DND-41 (cell line): ENCODE measurements around the gene RBMS1.

Experiments used
- ATAC-seq: fragments of 200-7000 bp; cut with Tn5 transposase; 3 replicates; pipeline ENCODE4 v1.9.1; 2021; ENCODE audit warnings: low read depth; ENCODE audit not compliant: insufficient read depth
- DNase-seq: peaks from one replicate; pipeline ENCODE4 v3.0.0-alpha.2; 2020
- H2AFZ ChIP-seq: 2 replicates; pipeline ENCODE4 v1.6.0; 2012; ENCODE audit warnings: low read depth, low read length
- H3K27ac ChIP-seq: 2 replicates; pipeline ENCODE4 v1.5.1; 2012; ENCODE audit warnings: low read length, inconsistent platforms
- H3K27me3 ChIP-seq: fragments of 200-600 bp; sonication (generic); 2 replicates; pipeline ENCODE4 v1.6.0; 2012; ENCODE audit warnings: low read length, mild to moderate bottlenecking, inconsistent platforms; ENCODE audit not compliant: insufficient read depth, poor library complexity
- H3K36me3 ChIP-seq: 2 replicates; pipeline ENCODE4 v1.5.1; 2012; ENCODE audit warnings: low read length, inconsistent platforms; ENCODE audit not compliant: insufficient read depth
- H3K4me1 ChIP-seq: 2 replicates; pipeline ENCODE4 v1.5.1; 2012; ENCODE audit warnings: mild to moderate bottlenecking, low read length; ENCODE audit not compliant: insufficient read depth
- H3K4me2 ChIP-seq: 2 replicates; pipeline ENCODE4 v1.6.0; 2012; ENCODE audit warnings: mild to moderate bottlenecking, moderate library complexity, low read length, inconsistent platforms; ENCODE audit not compliant: insufficient read depth
- H3K4me3 ChIP-seq, 2 experiments: fragments of 200-600 bp in 1 of 2; shearing (Covaris generic) in 1 of 2; 2 replicates each; pipeline ENCODE4 v1.5.1; 2012 to 2016; ENCODE audit warnings: inconsistent platforms in 2 of 2, low read length in 2 of 2, mild to moderate bottlenecking in 2 of 2, low read depth in 1 of 2, moderate library complexity in 1 of 2
- H3K79me2 ChIP-seq: 2 replicates; pipeline ENCODE4 v1.6.0; 2012; ENCODE audit warnings: low read length, inconsistent platforms; ENCODE audit not compliant: insufficient read depth
- H3K9ac ChIP-seq: 2 replicates; pipeline ENCODE4 v1.6.0; 2012; ENCODE audit warnings: low read depth, mild to moderate bottlenecking, inconsistent platforms, low read length, moderate library complexity
- H3K9me3 ChIP-seq: 2 replicates; pipeline ENCODE4 v1.5.1; 2012; ENCODE audit warnings: low read length, moderate library complexity, mild to moderate bottlenecking, inconsistent platforms; ENCODE audit not compliant: insufficient read depth, severe bottlenecking
- H4K20me1 ChIP-seq: 2 replicates; pipeline ENCODE4 v1.6.0; 2012; ENCODE audit warnings: low read length; ENCODE audit not compliant: insufficient read depth
- CTCF ChIP-seq: IDR thresholded peaks from 2 replicates; pipeline ENCODE4 v1.5.1; 2012; ENCODE audit warnings: borderline replicate concordance, low read length, moderate library complexity, mild to moderate bottlenecking; ENCODE audit not compliant: poor library complexity, severe bottlenecking; ENCODE audit errors: extremely low read depth
- EZH2 ChIP-seq: IDR thresholded peaks from 3 replicates; pipeline ENCODE4 v1.6.1; 2012; ENCODE audit warnings: borderline replicate concordance, low read depth, mild to moderate bottlenecking, moderate library complexity, low read length, inconsistent platforms; ENCODE audit not compliant: severe bottlenecking

Gene RBMS1

GRCh38 chr2:160431441-160431840 is 62.2 kb downstream of the RBMS1 start:
- ATAC-seq (no peak), DNase-seq (no peak)
- Histone ChIP-seq H4K20me1 (no peaks in the 10 kb centered on the region), H3K27me3 (no peaks in the 10 kb centered on the region), H3K9ac (no peak overlapping the region), H3K4me3 (no peak overlapping the region), H3K9me3 (peaks cover 7% of the 10 kb centered on the region), H3K27ac (no peak overlapping the region), H2AFZ (no peak overlapping the region), H3K79me2 (peaks cover 6% of the 10 kb centered on the region; the same call in 1 of the 2 replicates), H3K4me1 (peaks cover 39% of the 10 kb centered on the region), H3K36me3 (no peaks in the 10 kb centered on the region), H3K4me2 (no peak overlapping the region)
- no peak for TF ChIP-seq EZH2
- TF ChIP-seq CTCF = no peak

- peak overlapping the region; percentile 77 for H2AFZ ChIP-seq
- H3K4me3 ChIP-seq = 0 out of 4 replicates have a peak overlapping the region, but pooled peaks of 1 of the 2 experiments have one; percentile 11
- H3K4me2 ChIP-seq = peak overlapping the region; percentile 67
- no peak for ATAC-seq
- H3K79me2 ChIP-seq = peaks cover 7% of the 10 kb centered on the region; the same call in 1 of the 2 replicates
- H3K9ac ChIP-seq = peak overlapping the region; percentile 57; the same call in 1 of the 2 replicates
- peak overlapping the region; percentile 92 for H3K27ac ChIP-seq
- DNase-seq = no peak
- H3K9me3 ChIP-seq = peaks cover 7% of the 10 kb centered on the region
- H3K36me3 ChIP-seq = no peaks in the 10 kb centered on the region
- no peak for TF ChIP-seq CTCF
- no peak for TF ChIP-seq EZH2
- H3K4me1 ChIP-seq = peaks cover 51% of the 10 kb centered on the region
- no peaks in the 10 kb centered on the region for H4K20me1 ChIP-seq
- no peaks in the 10 kb centered on the region for H3K27me3 ChIP-seq
Observed at GRCh38 chr2:160430001-160430344, 63.6 kb downstream of the RBMS1 start.

GRCh38 chr2:160429248-160430000 is 64.2 kb downstream of the RBMS1 start:
- ATAC-seq = peak; percentile 32; the same call in 2 of the 3 replicates
- Histone ChIP-seq H3K4me1 (peaks cover 51% of the 10 kb centered on the region), H2AFZ (peak overlapping the region; percentile 77), H3K36me3 (no peaks in the 10 kb centered on the region), H3K27me3 (no peaks in the 10 kb centered on the region), H4K20me1 (no peaks in the 10 kb centered on the region), H3K4me3 (peak overlapping the region in 1 of 2 experiments; percentile 11; a peak in 1 of 4 replicates), H3K27ac (peak overlapping the region; percentile 92), H3K4me2 (peak overlapping the region; percentile 67), H3K79me2 (peaks cover 7% of the 10 kb centered on the region; the same call in 1 of the 2 replicates), H3K9me3 (peaks cover 7% of the 10 kb centered on the region), H3K9ac (peak overlapping the region; percentile 57)
- TF ChIP-seq EZH2 = no peak
- TF ChIP-seq CTCF = peak; percentile 65
- no peak for DNase-seq

GRCh38 chr2:160428405-160428763 is 65.2 kb downstream of the RBMS1 start:
- H3K4me3 ChIP-seq = peak overlapping the region; percentile 5 to 45; a peak in 3 of 4 replicates
- peak overlapping the region; percentile 92 for H3K27ac ChIP-seq
- no peak for TF ChIP-seq EZH2
- no peak for TF ChIP-seq CTCF
- H3K9me3 ChIP-seq = peaks cover 7% of the 10 kb centered on the region
- H3K79me2 ChIP-seq = peaks cover 7% of the 10 kb centered on the region; the same call in 1 of the 2 replicates
- H3K27me3 ChIP-seq = no peaks in the 10 kb centered on the region
- no peaks in the 10 kb centered on the region for H3K36me3 ChIP-seq
- peak overlapping the region; percentile 57 for H3K9ac ChIP-seq
- H4K20me1 ChIP-seq = no peaks in the 10 kb centered on the region
- peak; percentile 63 for ATAC-seq
- no peak for DNase-seq
- H3K4me2 ChIP-seq = peak overlapping the region; percentile 67
- H2AFZ ChIP-seq = peak overlapping the region; percentile 69; the same call in 1 of the 2 replicates
- peaks cover 57% of the 10 kb centered on the region for H3K4me1 ChIP-seq
